K562 (cell line): ENCODE data around the gene AMN1. TPM values are rescaled to one million over a fixed set of nuclear protein-coding genes. Genes with fewer than 3 reads are reported as not detected.

Experiments
- CREB5 ChIP-seq: fragments of 250-450 bp; sonication (Bioruptor Pico); IDR thresholded peaks from 2 replicates; pipeline ENCODE4 v1.5.0; 2020; ENCODE audit warnings: mild to moderate bottlenecking
- E2F3 ChIP-seq: fragments of 250-450 bp; sonication (Bioruptor Pico); IDR thresholded peaks from 2 replicates; pipeline ENCODE4 v1.4.0; 2020; ENCODE audit warnings: mild to moderate bottlenecking
- EGR1 ChIP-seq: fragments of 450-650 bp; conservative IDR thresholded peaks from 2 replicates; pipeline ENCODE4 v1.6.1; 2017; ENCODE audit warnings: mild to moderate bottlenecking
- ELF1 ChIP-seq: fragments of 200-800 bp; sonication (Bioruptor generic); IDR thresholded peaks from 2 replicates; pipeline ENCODE4 v1.6.1; 2016; ENCODE audit warnings: missing genetic modification characterization, missing compliant biosample characterization
- FOXO4 ChIP-seq: fragments of 450-650 bp; formaldehyde crosslinking; IDR thresholded peaks from 2 replicates; pipeline ENCODE4 v1.4.0; 2020; ENCODE audit warnings: mild to moderate bottlenecking, moderate library complexity
- GTF3C2 ChIP-seq: IDR thresholded peaks from 3 replicates; pipeline ENCODE4 v1.6.1; 2011; ENCODE audit warnings: borderline replicate concordance, mild to moderate bottlenecking, moderate library complexity; ENCODE audit not compliant: insufficient read length; ENCODE audit errors: extremely low read depth
- MAFG ChIP-seq: fragments of 450-650 bp; conservative IDR thresholded peaks from 2 replicates; pipeline ENCODE4 v1.6.1; 2016; ENCODE audit warnings: missing genetic modification characterization, missing compliant biosample characterization
- NFE2 ChIP-seq: IDR thresholded peaks from 2 replicates; pipeline ENCODE4 v1.6.1; 2014; ENCODE audit warnings: antibody characterized with exemption, low read depth
- NFYB ChIP-seq: IDR thresholded peaks from 2 replicates; pipeline ENCODE4 v1.6.1; 2011; ENCODE audit warnings: mild to moderate bottlenecking, moderate library complexity; ENCODE audit not compliant: insufficient read length; ENCODE audit errors: extremely low read depth
- RCOR1 ChIP-seq, 2 experiments: IDR thresholded peaks; 2 replicates each; pipeline ENCODE4 v1.6.1; 2012; ENCODE audit warnings: low read depth in 2 of 2, low read length in 2 of 2, borderline replicate concordance in 1 of 2, improper control_type of control experiment in 1 of 2
- SMAD3 ChIP-seq: fragments of 450-650 bp; formaldehyde crosslinking; conservative IDR thresholded peaks from 2 replicates; pipeline ENCODE4 v1.4.0; 2020; ENCODE audit warnings: mild to moderate bottlenecking
- SMARCA5 ChIP-seq: fragments of 450-650 bp; IDR thresholded peaks from 2 replicates; pipeline ENCODE4 v1.6.1; 2016
- TAF7 ChIP-seq: fragments of 450-650 bp; IDR thresholded peaks from 2 replicates; pipeline ENCODE4 v1.6.1; 2016; ENCODE audit warnings: missing genetic modification characterization, missing compliant biosample characterization
- TAF9B ChIP-seq: fragments of 450-650 bp; IDR thresholded peaks from 2 replicates; pipeline ENCODE4 v1.6.1; 2018; ENCODE audit warnings: mild to moderate bottlenecking; ENCODE audit not compliant: partially characterized antibody
- TCFL5 ChIP-seq: fragments of 250-450 bp; sonication (Bioruptor Pico); conservative IDR thresholded peaks from 2 replicates; pipeline ENCODE4 v1.6.1; 2021; ENCODE audit warnings: mild to moderate bottlenecking, moderate library complexity, matching md5 sums
- UBTF ChIP-seq, 2 experiments: IDR thresholded peaks; 2 replicates each; pipeline ENCODE4 v1.6.1; 2012; ENCODE audit warnings: improper control_type of control experiment in 2 of 2, low read depth in 2 of 2, low read length in 2 of 2, borderline replicate concordance in 1 of 2
- VEZF1 ChIP-seq: fragments of 200-800 bp; sonication (Bioruptor generic); IDR thresholded peaks from 2 replicates; pipeline ENCODE4 v1.6.1; 2017; ENCODE audit warnings: missing genetic modification characterization, missing compliant biosample characterization
- ZNF707 ChIP-seq: fragments of 250-450 bp; sonication (Bioruptor Pico); conservative IDR thresholded peaks from 2 replicates; pipeline ENCODE4 v1.8.0; 2022; ENCODE audit warnings: inconsistent platforms, mild to moderate bottlenecking, moderate library complexity
- ZSCAN29 ChIP-seq: fragments of 450-650 bp; IDR thresholded peaks from 2 replicates; pipeline ENCODE4 v1.6.1; 2017
- polyA plus RNA-seq, 8 experiments: library from polyadenylated mRNA; depleted of rRNA in 4 of 8; stranded (reverse) in 5 of 8; unstranded in 3 of 8; fragments of >200 nt; fragmentation: Nextera tagmentation in 2 of 8; fragmentation: Illumina TruSeq in 1 of 8; extraction: Ambion mirVana in 2 of 8; extraction: Trizol in 1 of 8; gene quantifications; 2 replicates each; pipeline versions ENCODE4 v1.2.1 to v1.2.3, GENCODE V29; 2011 to 2014; ENCODE audit warnings: inconsistent platforms in 1 of 8, missing spikeins in 1 of 8
- total RNA-seq, 7 experiments: library from RNA; depleted of rRNA in 6 of 7; stranded (reverse); fragments of >200 nt in 6 of 7; fragmentation: Illumina TruSeq in 2 of 7; extraction: Trizol in 2 of 7; gene quantifications; 2 replicates each; pipeline versions ENCODE4 v1.2.1 to v1.2.3, GENCODE V29; 2011 to 2021; ENCODE audit warnings: low replicate concordance in 1 of 7

Gene AMN1
- total and polyA plus RNA-seq, 9 of the 15 experiments (the other 6 are each of a cell fraction or from before 2014, with no cell fraction given), result 5.2 to 27.6 (median 13.0) TPM

- no peak for TF ChIP-seq UBTF (IDR thresholded peaks at IDR 0.05; ENCODE audit: borderline replicate concordance in 1 of 2, low read depth in 2 of 2, low read length in 2 of 2)
- TF ChIP-seq GTF3C2, result no peak
- no peak for TF ChIP-seq ZSCAN29
- TF ChIP-seq TCFL5 (CRISPR knock-in tag), result no peak
- no peak for TF ChIP-seq SMAD3 (CRISPR knock-in tag)
- no peak for TF ChIP-seq ZNF707 (CRISPR knock-in tag)
- no peak for TF ChIP-seq FOXO4
- TF ChIP-seq SMARCA5, result no peak
- no peak for TF ChIP-seq ELF1 (tag)
- no peak for TF ChIP-seq TAF7 (tag)
- peak; percentile 97 for TF ChIP-seq NFE2
- no peak; a peak in 1 of 4 replicates for TF ChIP-seq RCOR1 (IDR thresholded peaks at IDR 0.05; ENCODE audit: borderline replicate concordance in 1 of 2, low read depth in 2 of 2, low read length in 2 of 2)
- TF ChIP-seq NFYB, result peak; percentile 18
- TF ChIP-seq TAF9B, result peak; percentile 95
- no peak for TF ChIP-seq E2F3 (CRISPR knock-in tag)
- no peak for TF ChIP-seq CREB5 (CRISPR knock-in tag)
- TF ChIP-seq EGR1, result peak; percentile 55; the same call in 1 of the 2 replicates
- peak; percentile 36 for TF ChIP-seq VEZF1 (CRISPR knock-in tag)
- TF ChIP-seq MAFG (tag), result peak; percentile 97
Measured at GRCh38 chr12:31749024-31749704, 20.3 kb upstream of the AMN1 start (continued).
